ENCODE results near the gene CLNS1A. TPM values are rescaled to one million over a fixed set of nuclear protein-coding genes. Genes with fewer than 3 reads are reported as not detected.
"Not testable (repeated sequence)": the region's sequence is repeated elsewhere in the genome, so short reads cannot be mapped to it uniquely, and the experiment has no call there.

CLNS1A gene
- total and polyA plus RNA-seq, 5 donors = 69.4 to 84.7 (median 72.2) TPM

- H3K4me3 ChIP-seq (ENCODE audit: low read length) = no peak overlapping the region
- WGBS = 71% methylated on average over 4 of the region's 4 CpGs
- no peak overlapping the region for H3K27ac ChIP-seq (ENCODE audit: low read length)
- no peaks in the 10 kb centered on the region for H3K27me3 ChIP-seq (ENCODE audit: control insufficient read depth, insufficient read depth)
- intact Hi-C loops (cut with DNase I) = no loop called here
- DNase-seq (no peak), ATAC-seq (no peak)
- H3K9me3 ChIP-seq (ENCODE audit: control insufficient read depth, low read length) = no peaks in the 10 kb centered on the region
- H3K4me1 ChIP-seq (ENCODE audit: control insufficient read depth, insufficient read depth, low read length) = no peaks in the 10 kb centered on the region
Observed at GRCh38 chr11:77658213-77659013, 20.8 kb upstream of the CLNS1A start.

GRCh38 chr11:77656362-77656761 lies 18.8 kb upstream of the CLNS1A start:
- H3K9me3 ChIP-seq (ENCODE audit: control insufficient read depth, low read length) = no peaks in the 10 kb centered on the region
- no peaks in the 10 kb centered on the region for H3K4me1 ChIP-seq (ENCODE audit: control insufficient read depth, insufficient read depth, low read length)
- DNase-seq (no peak), ATAC-seq (no peak)
- no peak overlapping the region for H3K27ac ChIP-seq (ENCODE audit: low read length)
- intact Hi-C loops (cut with DNase I) = no loop called here
- no peak overlapping the region for H3K4me3 ChIP-seq (ENCODE audit: low read length)
- H3K27me3 ChIP-seq (ENCODE audit: control insufficient read depth, insufficient read depth) = no peaks in the 10 kb centered on the region
- whole genome bisulfite sequencing = 89% methylated on average over 7 of the region's 7 CpGs

GRCh38 chr11:77654770-77655434 lies 17.3 kb upstream of the CLNS1A start:
- Histone ChIP-seq H3K4me1 (ENCODE audit: control insufficient read depth, insufficient read depth, low read length) (no peaks in the 10 kb centered on the region), H3K27me3 (ENCODE audit: control insufficient read depth, insufficient read depth) (no peaks in the 10 kb centered on the region), H3K4me3 (ENCODE audit: low read length) (no peak overlapping the region), H3K27ac (ENCODE audit: low read length) (no peak overlapping the region), H3K9me3 (ENCODE audit: control insufficient read depth, low read length) (no peaks in the 10 kb centered on the region)
- 82% methylated on average over 4 of the region's 4 CpGs for WGBS
- intact Hi-C loops (cut with DNase I) = no loop called here
- DNase-seq = no peak
- no peak for ATAC-seq

GRCh38 chr11:77650123-77650522 lies 12.5 kb upstream of the CLNS1A start:
- H3K27ac ChIP-seq (ENCODE audit: low read length) = no peak overlapping the region
- H3K9me3 ChIP-seq (ENCODE audit: control insufficient read depth, low read length) = no peaks in the 10 kb centered on the region
- H3K4me1 ChIP-seq (ENCODE audit: control insufficient read depth, insufficient read depth, low read length) = no peaks in the 10 kb centered on the region
- H3K4me3 ChIP-seq (ENCODE audit: low read length) = no peak overlapping the region
- H3K27me3 ChIP-seq (ENCODE audit: control insufficient read depth, insufficient read depth) = no peaks in the 10 kb centered on the region
- no peak for DNase-seq
- WGBS = 79% methylated on average over 3 of the region's 3 CpGs
- ATAC-seq = no peak
- intact Hi-C loops (cut with DNase I) = no loop called here

- H3K27me3 ChIP-seq (ENCODE audit: control insufficient read depth, insufficient read depth) = no peaks in the 10 kb centered on the region
- no peak overlapping the region for H3K4me3 ChIP-seq (ENCODE audit: low read length)
- WGBS = 56% methylated on average over 3 of the region's 3 CpGs
- no peak overlapping the region for H3K27ac ChIP-seq (ENCODE audit: low read length)
- no peaks in the 10 kb centered on the region for H3K9me3 ChIP-seq (ENCODE audit: control insufficient read depth, low read length)
- ATAC-seq (no peak), DNase-seq (no peak)
- intact Hi-C loops (cut with DNase I) = no loop called here
- no peaks in the 10 kb centered on the region for H3K4me1 ChIP-seq (ENCODE audit: control insufficient read depth, insufficient read depth, low read length)
Observed at GRCh38 chr11:77647654-77648305, 10.2 kb upstream of the CLNS1A start.

GRCh38 chr11:77644887-77645286 lies 7.3 kb upstream of the CLNS1A start:
- H3K27ac ChIP-seq (ENCODE audit: low read length) = no peak overlapping the region
- H3K27me3 ChIP-seq (ENCODE audit: control insufficient read depth, insufficient read depth) = no peaks in the 10 kb centered on the region
- ATAC-seq = no peak
- intact Hi-C loops (cut with DNase I) = no loop called here
- no peaks in the 10 kb centered on the region for H3K4me1 ChIP-seq (ENCODE audit: control insufficient read depth, insufficient read depth, low read length)
- H3K4me3 ChIP-seq (ENCODE audit: low read length) = no peak overlapping the region
- no peaks in the 10 kb centered on the region for H3K9me3 ChIP-seq (ENCODE audit: control insufficient read depth, low read length)
- DNase-seq = no peak
- 82% methylated on average over 1 of the region's 1 CpG for WGBS

- no peak for DNase-seq
- H3K27me3 ChIP-seq (ENCODE audit: control insufficient read depth, insufficient read depth) = no peaks in the 10 kb centered on the region
- intact Hi-C loops (cut with DNase I) = no loop called here
- H3K4me1 ChIP-seq (ENCODE audit: control insufficient read depth, insufficient read depth, low read length) = no peaks in the 10 kb centered on the region
- 82% methylated on average over 2 of the region's 2 CpGs for WGBS
- no peak for ATAC-seq
- H3K9me3 ChIP-seq (ENCODE audit: control insufficient read depth, low read length) = no peaks in the 10 kb centered on the region
- no peak overlapping the region for H3K4me3 ChIP-seq (ENCODE audit: low read length)
- H3K27ac ChIP-seq (ENCODE audit: low read length) = no peak overlapping the region
Observed at GRCh38 chr11:77642228-77642627, 4.6 kb upstream of the CLNS1A start.

GRCh38 chr11:77636731-77637344 lies 756 bp downstream of the CLNS1A start:
- no peak overlapping the region for H3K27ac ChIP-seq (ENCODE audit: low read length)

GRCh38 chr11:77633926-77634325 lies 3.7 kb downstream of the CLNS1A start:
- H3K4me3 ChIP-seq (ENCODE audit: low read length); intact Hi-C loops (cut with DNase I); H3K4me1 ChIP-seq (ENCODE audit: control insufficient read depth, insufficient read depth, low read length); H3K27me3 ChIP-seq (ENCODE audit: control insufficient read depth, insufficient read depth); ATAC-seq; H3K9me3 ChIP-seq (ENCODE audit: control insufficient read depth, low read length); H3K27ac ChIP-seq (ENCODE audit: low read length): not testable (repeated sequence)
- peak in 1 of 3 donors; percentile 61 for DNase-seq
- WGBS = 70% methylated on average over 5 of the region's 5 CpGs

More at GRCh38 chr11:77636731-77637344, 756 bp downstream of the CLNS1A start:
- 3% methylated on average over 14 of the region's 14 CpGs for WGBS
- no peak for ATAC-seq
- no peaks in the 10 kb centered on the region for H3K9me3 ChIP-seq (ENCODE audit: control insufficient read depth, low read length)
- no peaks in the 10 kb centered on the region for H3K4me1 ChIP-seq (ENCODE audit: control insufficient read depth, insufficient read depth, low read length)
- H3K4me3 ChIP-seq (ENCODE audit: low read length) = peak overlapping the region; percentile 75
- H3K27me3 ChIP-seq (ENCODE audit: control insufficient read depth, insufficient read depth) = no peaks in the 10 kb centered on the region
- DNase-seq = no peak
- intact Hi-C loops (cut with DNase I) = no loop called here

- H3K9me3 ChIP-seq (ENCODE audit: control insufficient read depth, low read length) = no peaks in the 10 kb centered on the region
- 77% methylated on average over 4 of the region's 4 CpGs for WGBS
- DNase-seq (no peak), ATAC-seq (no peak)
- H3K27ac ChIP-seq (ENCODE audit: low read length) = no peak overlapping the region
- no peak overlapping the region for H3K4me3 ChIP-seq (ENCODE audit: low read length)
- H3K4me1 ChIP-seq (ENCODE audit: control insufficient read depth, insufficient read depth, low read length) = no peaks in the 10 kb centered on the region
- intact Hi-C loops (cut with DNase I) = no loop called here
- no peaks in the 10 kb centered on the region for H3K27me3 ChIP-seq (ENCODE audit: control insufficient read depth, insufficient read depth)
Observed at GRCh38 chr11:77630157-77630710, 7.4 kb downstream of the CLNS1A start.

All from right cardiac atrium (tissue), 5 donors.